GM12873 (cell line): ENCODE results near the gene MET.

ENCODE experiments used
- CTCF ChIP-seq: IDR thresholded peaks from 2 replicates; pipeline ENCODE4 v1.5.1; 2012; ENCODE audit warnings: low read depth, mild to moderate bottlenecking, moderate library complexity, low read length, control low read depth; ENCODE audit not compliant: insufficient read depth; ENCODE audit errors: missing control alignments

The MET gene

GRCh38 chr7:116692401-116693308, 20.7 kb downstream of the MET start:
- TF ChIP-seq CTCF: no peak

- no peak for TF ChIP-seq CTCF
Measured at GRCh38 chr7:116696707-116697106, 24.7 kb downstream of the MET start.

- TF ChIP-seq CTCF: no peak
Measured at GRCh38 chr7:116697152-116697551, 25.2 kb downstream of the MET start.

- TF ChIP-seq CTCF: no peak
Measured at GRCh38 chr7:116697761-116698160, 25.8 kb downstream of the MET start.

GRCh38 chr7:116698396-116698795, 26.4 kb downstream of the MET start:
- TF ChIP-seq CTCF: no peak

GRCh38 chr7:116698930-116699721, 27.1 kb downstream of the MET start:
- TF ChIP-seq CTCF: no peak

GRCh38 chr7:116699722-116700120, 27.7 kb downstream of the MET start:
- no peak for TF ChIP-seq CTCF
